AG20443 (cell line): ENCODE measurements around the gene DLK1.
A peak's percentile ranks its signal among the peaks of the same experiment; 100 is the strongest.

Source experiments
- DNase-seq: peaks from one replicate; pipeline ENCODE4 v3.0.0; 2012; ENCODE audit warnings: low spot score, mixed read lengths

DLK1 gene

GRCh38 chr14:100693877-100694578 is 32.7 kb upstream of the DLK1 start:
- no peak for DNase-seq

DNA sequence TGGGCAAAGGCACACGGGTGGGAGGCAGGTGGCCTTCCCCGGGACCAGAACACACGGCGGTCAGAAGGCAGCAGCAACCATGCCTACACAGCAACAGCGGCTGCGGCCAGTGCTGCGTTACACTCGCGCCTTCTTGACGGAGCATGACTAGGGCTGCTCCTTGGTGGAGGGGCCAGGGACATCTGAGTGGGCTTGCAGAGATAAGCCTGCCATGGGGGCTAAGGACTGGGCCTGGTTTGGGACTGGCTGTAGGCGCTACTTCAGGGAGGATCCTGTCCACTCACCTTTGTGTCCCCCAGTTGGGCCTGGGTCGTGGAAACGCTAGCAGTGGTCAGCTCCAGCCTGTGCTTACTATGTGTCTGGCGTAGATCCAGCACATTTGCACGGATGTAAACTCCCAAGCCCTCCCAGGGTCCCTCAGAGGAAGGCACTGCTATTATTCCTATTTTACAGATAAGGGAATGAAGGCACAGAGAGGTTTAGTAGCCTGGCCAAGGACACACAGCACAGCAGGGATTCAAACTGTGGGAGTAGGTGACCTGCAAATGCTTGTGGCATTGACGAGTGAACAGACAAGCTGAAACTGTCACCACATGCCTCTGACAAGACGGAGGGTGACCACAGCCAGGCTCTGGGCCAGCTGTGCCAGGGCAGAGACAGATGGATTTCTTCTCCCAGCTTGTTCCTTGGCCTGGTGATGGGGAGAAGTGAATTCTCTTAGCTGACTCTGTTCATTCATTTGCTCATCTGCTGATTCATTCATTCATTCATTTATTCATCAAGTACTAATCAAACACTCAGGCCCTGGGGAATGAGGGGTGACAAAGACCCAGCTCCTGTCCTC is 31.9 kb upstream of the DLK1 start:
- DNase-seq = no peak

DNA sequence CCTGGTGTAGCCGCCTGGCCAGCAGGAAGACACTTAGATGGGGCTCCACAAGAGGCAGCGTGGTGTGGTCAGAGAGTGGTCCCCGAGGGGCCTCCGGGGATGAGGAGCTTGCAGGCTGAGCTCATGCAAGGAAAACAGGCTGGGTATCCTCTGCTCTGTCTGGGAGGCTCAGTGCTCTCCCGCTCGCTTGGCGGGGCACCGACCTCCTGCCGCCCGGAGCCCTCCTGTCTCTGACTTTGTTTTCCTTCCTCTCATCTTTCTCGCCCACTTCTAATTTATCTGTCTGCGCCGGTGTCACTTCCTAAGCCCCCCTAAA is 31.3 kb upstream of the DLK1 start:
- no peak for DNase-seq

- DNase-seq = no peak
These were observed 30.7 kb upstream of the DLK1 start for GRCh38 chr14:100696008-100696407.

DNA sequence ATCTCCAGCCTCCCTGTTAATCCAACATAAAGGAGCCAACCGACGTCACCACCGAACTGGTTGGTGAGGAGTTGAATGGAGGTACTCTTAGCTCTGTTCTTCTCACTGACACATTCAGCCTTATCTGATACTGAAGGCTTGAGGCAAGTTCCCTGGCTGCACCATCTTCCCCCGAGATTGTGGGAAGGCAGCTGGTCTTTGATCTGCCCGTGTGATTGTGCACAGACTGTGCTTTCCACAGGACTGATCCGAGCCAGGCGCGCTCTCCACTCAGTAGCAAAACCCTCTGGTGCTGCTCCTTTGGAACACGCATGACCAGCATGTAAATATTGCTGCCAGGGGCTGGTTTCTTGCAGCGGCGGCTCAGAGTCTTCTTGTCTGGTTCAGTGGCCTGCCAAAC is 30.1 kb upstream of the DLK1 start:
- DNase-seq = no peak

GRCh38 chr14:100698066-100698465 is 28.6 kb upstream of the DLK1 start:
- no peak for DNase-seq

- DNase-seq = no peak
These were observed 27.8 kb upstream of the DLK1 start for GRCh38 chr14:100698666-100699448.

- DNase-seq = no peak
These were observed 25.4 kb upstream of the DLK1 start for GRCh38 chr14:100701314-100701713.

GRCh38 chr14:100702590-100702989 is 24.1 kb upstream of the DLK1 start:
- DNase-seq = no peak

DNA sequence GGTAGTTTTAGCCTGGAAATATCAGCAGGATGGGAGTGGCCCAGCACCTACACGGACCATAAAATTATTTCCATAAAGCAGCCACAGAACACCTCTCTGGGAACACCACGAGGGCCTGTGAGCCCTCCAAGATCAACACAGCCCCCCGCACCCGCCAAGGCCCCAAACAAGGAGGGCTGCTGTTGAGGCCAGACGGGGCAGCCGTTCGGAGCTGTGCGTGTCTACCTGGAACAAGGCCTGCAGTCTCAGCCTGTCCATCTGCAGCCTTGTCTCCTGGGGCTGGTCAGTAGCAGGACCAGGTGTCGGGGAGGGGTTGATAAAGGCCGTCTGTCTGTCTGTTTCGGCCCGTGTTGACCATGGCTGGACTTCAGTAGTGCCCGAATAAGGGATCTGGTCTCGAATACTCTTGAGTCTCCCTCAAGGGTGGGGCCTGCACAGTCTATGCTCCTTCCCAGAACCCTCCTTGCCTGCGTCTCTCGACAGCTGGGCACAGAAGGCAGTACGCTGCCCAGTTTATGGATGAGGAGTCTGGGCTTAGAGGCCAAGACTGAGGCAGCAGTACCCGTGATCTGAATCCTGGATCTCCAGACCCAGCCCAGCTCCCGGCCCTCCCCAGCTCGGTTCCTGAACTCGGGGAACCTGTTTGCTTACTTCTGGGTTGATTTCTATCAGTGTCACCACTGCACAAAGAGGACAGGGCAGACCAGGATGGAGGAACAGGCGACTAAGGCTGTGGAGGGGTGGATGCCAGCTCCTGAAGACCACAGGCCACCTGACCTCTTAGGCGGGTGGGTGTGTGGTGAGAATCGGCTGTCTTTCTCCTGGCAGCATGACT is 23.1 kb upstream of the DLK1 start:
- DNase-seq = no peak

GRCh38 chr14:100706200-100706599 is 20.5 kb upstream of the DLK1 start:
- no peak for DNase-seq

- DNase-seq = no peak
These were observed 19.8 kb upstream of the DLK1 start for GRCh38 chr14:100706860-100707259.

DNA sequence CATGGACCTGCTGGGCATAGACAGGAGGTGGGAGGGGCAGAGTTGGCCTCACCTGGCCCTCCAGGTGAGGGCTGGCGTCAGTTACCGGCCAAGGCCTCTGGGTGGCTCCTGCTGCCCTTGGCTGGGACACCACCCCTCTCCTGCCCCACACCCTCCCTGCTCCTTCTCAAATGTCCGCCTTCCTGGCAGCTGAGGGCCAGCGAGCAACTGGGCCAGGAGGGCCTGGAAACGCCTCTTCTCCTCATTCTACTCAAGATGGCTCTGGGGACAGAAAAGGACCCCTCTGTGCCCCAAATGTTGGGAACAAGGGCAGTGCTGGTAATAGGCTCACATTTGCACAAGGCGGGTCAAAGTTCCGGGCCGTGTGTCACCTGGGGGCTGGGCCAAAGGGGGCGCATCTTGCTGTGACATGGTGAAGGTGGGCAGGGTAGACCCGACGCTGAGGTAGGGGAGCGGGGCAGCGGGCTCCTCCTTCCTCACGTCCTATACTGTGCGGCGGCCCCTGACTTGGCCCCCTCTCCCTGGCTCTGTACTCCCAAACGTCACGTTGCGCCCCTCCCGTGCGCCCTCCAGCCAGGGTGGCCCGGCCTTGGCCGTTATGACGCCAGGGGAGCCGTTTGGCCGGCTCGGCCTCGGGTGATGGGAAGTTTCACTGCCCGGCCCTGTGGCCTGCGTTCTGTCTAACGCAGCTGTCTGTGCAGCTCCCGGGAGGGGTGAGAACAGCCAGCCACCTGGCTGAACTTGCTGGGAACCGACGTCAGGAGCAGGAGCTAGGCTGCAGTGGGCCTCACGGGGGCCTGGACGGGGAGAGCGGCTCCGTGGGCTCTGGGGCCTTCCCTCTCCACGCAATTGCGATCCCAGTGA is 18.0 kb upstream of the DLK1 start:
- no peak for DNase-seq

DNA sequence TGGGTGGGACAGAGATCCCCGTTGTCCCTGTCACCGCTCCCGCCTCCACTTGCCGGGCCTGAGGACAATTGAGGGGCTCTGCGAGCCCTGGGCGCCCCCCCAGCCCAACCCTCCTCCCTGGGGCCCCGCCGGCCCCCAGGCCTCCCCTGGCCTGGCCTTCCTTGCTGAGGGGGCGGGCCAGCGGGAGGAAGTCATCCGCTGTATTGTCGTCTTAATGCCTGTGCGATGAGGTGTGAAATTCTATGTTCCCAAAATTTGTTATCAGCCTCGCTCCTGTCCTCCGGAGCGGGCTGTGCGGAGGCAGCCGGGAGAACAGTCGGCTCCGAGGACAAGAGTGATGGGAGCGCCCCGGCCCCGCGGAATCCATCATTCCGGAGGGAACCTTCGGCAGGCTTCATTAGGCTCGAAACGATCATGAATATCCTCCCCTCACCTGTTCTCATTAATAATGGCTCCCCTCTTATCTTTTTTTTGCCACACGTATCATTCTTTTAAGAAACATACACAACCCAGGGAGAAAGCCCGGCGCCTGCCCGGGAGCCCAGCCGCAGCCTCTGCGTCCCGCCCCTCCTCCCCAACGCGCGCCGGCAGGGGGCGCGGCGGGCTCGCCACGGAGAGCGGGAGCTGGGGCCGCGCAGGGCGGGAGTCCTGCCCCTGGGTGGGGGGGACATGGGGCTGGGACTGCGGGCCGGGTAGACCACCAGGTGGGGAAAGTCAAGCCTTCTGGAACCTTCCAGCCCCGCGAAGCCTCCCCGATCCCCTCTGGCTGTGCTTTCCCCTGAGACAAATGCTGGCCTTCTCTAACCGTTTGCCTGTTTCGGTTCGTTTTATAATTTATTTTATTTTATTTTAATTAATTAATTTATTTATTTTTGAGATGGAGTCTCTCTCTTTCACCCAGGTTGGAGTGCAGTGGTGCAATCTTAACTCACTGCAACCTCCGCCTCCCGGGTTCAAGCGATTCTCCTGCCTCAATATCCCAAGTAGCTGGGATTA is 17.1 kb upstream of the DLK1 start:
- peak; percentile 50 for DNase-seq

- no peak for DNase-seq
These were observed 16.3 kb upstream of the DLK1 start for GRCh38 chr14:100710391-100710790.

GRCh38 chr14:100710826-100711462 is 15.7 kb upstream of the DLK1 start:
- DNase-seq = no peak

DNA sequence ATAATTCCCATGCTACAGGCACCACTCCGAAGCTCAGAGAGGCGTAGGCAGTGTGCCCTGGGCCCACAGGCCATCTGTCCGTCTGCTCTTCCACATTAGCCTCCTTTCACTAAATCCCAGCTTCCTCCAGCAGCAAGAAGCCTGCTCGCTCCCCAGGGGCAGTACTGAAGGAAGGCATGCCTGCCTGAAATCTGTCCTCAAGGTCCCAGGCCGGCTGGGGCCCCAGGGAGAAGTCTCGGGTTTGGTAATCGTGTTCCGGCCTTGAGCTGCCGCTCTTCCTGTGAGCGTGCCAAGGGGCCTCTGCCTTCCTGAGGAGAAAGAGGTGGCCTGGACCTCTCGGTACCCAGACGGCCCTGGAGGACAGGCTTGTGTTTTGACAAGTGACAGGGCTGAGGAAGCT is 15.2 kb upstream of the DLK1 start:
- DNase-seq = no peak

DNA sequence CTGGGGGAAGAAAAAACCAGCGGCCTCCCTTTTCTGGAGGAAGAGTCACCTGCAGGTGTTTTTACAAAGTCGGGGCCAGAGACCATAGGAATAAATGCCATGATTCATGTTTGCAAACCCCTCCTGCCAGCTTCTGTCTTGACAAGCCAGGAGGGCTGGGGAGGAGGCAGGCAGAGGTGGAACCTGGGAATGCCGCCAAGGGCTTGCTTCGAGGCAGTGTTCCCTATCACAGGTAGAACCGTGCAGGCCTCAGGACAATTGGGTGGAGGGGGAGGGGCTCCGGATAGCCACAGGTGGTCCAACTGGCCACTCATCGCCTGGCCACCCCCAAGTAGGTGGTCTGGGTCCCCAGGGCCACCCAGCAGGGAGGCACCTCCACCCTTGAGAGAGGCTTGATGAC is 14.2 kb upstream of the DLK1 start:
- DNase-seq = no peak

- no peak for DNase-seq
These were observed 13.0 kb upstream of the DLK1 start for GRCh38 chr14:100713705-100714104.
